OCI-LY3 (cell line): ENCODE data around the gene PITPNM3.

Source experiments
- CTCF ChIP-seq: fragments of 200-600, 300-600 bp; sonication (generic); IDR thresholded peaks from 2 replicates; pipeline ENCODE4 v1.5.1; 2014; ENCODE audit warnings: antibody characterized with exemption, low read length, low read depth
- EZH2phosphoT487 ChIP-seq: fragments of 200-600 bp; shearing (Covaris generic); IDR thresholded peaks from 2 replicates; pipeline ENCODE4 v1.6.1; 2018; ENCODE audit warnings: antibody characterized with exemption, mixed run types, low read depth

DNA sequence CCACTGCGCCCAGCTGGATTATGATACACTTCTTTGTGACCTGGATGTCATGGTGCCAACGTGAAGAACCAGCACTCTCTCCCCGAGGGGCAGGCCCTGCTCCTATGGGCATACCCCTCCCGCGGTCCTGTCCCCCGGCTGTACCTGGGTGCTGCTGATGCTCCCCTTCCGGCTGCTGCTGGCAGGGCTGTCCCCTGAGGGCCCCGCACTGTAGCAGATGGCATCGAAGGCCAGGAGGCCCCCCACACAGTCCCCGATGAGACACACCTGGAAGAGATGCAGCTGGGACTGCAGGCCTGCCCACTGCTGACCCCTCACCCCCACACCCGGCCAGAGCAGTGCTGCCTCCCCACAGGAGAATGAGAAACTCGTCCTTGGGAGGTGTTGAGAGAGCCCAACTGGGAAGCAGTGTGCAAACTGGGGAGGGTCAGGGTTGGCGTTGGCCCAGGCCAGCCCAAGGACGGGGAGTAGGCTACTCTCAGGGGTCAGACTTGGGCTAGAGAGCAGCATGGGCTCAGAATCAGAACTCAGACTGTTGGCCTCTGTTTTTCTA is 78.4 kb downstream of the PITPNM3 start:
- TF ChIP-seq CTCF (no peak), EZH2phosphoT487 (no peak)
